ENCODE data around the gene GPR139.

GPR139 gene

DNA sequence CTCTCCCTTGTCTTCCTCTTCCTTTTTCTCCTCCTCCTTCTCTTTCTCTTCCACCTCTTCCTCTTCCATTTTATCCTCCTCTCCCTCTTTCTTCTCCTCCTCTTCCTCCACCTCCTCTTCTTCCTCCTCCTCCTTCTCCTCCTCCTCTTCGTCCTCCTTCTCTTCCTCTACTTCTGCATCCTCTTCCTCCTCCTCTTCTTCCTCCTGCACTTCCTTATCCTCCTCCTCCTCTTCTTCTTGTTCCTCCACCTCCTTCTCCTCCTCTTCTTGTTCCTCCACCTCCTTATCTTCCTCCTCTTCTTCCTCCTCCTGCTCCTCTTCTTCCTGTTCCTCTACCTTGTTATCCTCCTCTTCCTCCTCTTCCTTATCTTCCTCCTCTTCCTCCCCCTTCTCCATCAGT is 28.8 kb upstream of the GPR139 start:
- DNase-seq (ENCODE audit: low read depth in 2 of 2) = no peak
- H3K4me3 ChIP-seq (replicated peaks in 1 of 2; ENCODE audit: low read depth in 2 of 2, low read length in 2 of 2) = no peak overlapping the region
- TF ChIP-seq, protein P1, sequence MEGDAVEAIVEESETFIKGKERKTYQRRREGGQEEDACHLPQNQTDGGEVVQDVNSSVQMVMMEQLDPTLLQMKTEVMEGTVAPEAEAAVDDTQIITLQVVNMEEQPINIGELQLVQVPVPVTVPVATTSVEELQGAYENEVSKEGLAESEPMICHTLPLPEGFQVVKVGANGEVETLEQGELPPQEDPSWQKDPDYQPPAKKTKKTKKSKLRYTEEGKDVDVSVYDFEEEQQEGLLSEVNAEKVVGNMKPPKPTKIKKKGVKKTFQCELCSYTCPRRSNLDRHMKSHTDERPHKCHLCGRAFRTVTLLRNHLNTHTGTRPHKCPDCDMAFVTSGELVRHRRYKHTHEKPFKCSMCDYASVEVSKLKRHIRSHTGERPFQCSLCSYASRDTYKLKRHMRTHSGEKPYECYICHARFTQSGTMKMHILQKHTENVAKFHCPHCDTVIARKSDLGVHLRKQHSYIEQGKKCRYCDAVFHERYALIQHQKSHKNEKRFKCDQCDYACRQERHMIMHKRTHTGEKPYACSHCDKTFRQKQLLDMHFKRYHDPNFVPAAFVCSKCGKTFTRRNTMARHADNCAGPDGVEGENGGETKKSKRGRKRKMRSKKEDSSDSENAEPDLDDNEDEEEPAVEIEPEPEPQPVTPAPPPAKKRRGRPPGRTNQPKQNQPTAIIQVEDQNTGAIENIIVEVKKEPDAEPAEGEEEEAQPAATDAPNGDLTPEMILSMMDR (IDR thresholded peaks at IDR 0.05; ENCODE audit: low read depth, low read length) = no peak

DNA sequence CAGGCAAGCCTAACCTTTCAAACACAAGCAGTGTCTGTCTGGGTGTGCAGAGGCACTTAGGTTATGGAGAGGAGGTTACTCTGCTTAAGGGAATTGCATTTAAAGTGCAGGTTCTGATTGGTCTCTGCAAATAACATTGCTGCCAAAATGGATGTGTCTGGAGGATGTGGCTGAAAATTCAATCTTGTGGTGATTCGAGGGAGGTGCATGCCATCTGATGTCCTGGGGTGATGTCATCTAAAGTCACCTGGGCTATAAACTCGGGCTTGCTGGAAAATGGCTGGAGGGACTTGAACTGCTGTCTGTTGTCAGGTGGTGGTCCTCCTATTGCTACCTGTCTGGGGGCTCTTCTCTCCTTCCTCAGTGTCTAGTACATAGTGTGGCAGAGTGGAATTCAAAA is 28.3 kb upstream of the GPR139 start:
- no peak for DNase-seq (ENCODE audit: low read depth in 2 of 2)
- TF ChIP-seq, protein P1 (IDR thresholded peaks at IDR 0.05; ENCODE audit: low read depth, low read length) = no peak
- H3K4me3 ChIP-seq (replicated peaks in 1 of 2; ENCODE audit: low read depth in 2 of 2, low read length in 2 of 2) = no peak overlapping the region

DNA sequence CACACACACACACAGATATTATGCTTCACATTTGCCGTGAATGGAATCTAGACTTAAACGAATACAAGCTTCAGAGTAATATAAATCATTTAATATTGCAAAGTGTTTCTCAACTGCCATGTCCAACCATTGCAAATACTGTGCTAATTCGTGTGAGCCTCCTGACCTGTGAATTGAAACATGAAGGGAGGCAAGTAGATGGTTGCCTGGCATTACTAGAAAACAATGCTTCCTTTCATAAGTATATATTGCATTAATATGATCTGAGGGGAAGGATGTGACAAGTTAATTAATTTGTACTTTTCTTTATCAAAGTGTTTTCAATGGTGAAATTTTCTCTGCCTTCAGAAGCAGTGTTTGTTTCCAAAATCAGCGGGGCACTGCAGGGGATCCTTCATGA is 25.7 kb upstream of the GPR139 start:
- no peak for DNase-seq (ENCODE audit: low read depth in 2 of 2)
- no peak overlapping the region for H3K4me3 ChIP-seq (replicated peaks in 1 of 2; ENCODE audit: low read depth in 2 of 2, low read length in 2 of 2)
- TF ChIP-seq, protein P1 (IDR thresholded peaks at IDR 0.05; ENCODE audit: low read depth, low read length) = no peak

DNA sequence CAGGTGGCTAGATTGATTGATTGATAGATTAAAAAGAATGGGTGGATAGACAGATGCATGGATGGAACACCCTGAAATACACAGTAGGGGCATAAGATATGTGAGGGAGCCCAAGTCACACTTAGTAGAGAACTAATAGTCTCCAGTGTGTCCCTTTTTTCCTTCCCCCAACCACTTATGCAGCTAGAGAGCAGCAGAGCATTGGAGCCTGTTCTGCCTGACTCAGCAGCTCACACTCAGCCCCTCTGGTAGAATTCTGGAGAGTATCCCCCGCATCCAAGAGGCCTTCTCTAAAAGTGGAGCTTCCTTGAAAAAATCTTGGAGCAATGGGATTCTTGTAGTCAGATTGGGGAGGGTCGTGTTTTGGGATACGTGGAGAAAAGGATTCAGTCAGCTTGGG is 20.5 kb upstream of the GPR139 start:
- no peak for DNase-seq (ENCODE audit: low read depth in 2 of 2)

DNA sequence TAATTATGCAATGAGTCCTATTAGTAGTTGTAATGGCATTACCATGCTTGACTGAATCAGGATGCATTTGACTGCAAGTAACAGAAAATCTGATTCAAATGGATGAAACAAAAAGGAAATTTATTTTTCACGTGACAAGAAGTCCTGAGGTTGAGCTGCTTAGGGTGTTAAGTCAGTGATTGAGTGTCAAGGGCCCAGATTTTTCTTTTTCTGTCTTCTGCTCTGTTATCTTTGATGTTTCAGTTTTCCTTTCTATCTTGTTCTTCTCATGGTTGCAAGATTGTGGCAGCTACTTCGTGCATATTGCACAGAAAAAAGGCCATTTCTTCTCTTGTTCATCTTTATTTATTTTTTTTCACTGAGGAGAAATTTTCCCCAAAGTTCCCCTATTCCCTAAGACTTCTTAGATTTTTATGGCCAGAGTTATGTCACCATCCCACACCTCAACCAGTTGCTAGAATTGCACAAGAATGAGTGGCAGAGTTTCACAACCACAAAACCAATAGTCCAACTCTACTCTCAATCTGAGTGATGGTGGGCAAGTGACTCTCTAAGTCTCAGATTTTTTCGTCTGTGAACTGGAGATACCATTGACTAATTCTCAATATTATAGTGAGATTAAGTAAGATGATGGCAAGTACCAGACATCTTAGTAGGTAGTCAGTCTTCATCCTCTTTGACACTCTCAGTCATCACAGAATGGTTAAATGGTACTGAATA is 15.7 kb upstream of the GPR139 start:
- TF ChIP-seq, protein P1 (IDR thresholded peaks at IDR 0.05; ENCODE audit: low read depth, low read length) = no peak
- no peak for DNase-seq (ENCODE audit: low read depth in 2 of 2)
- no peak overlapping the region for H3K4me3 ChIP-seq (replicated peaks in 1 of 2; ENCODE audit: low read depth in 2 of 2, low read length in 2 of 2)

More for the DNA sequence above, 20.5 kb upstream of the GPR139 start:
- TF ChIP-seq, protein P1 (IDR thresholded peaks at IDR 0.05; ENCODE audit: low read depth, low read length) = no peak
- no peak overlapping the region for H3K4me3 ChIP-seq (replicated peaks in 1 of 2; ENCODE audit: low read depth in 2 of 2, low read length in 2 of 2)

DNA sequence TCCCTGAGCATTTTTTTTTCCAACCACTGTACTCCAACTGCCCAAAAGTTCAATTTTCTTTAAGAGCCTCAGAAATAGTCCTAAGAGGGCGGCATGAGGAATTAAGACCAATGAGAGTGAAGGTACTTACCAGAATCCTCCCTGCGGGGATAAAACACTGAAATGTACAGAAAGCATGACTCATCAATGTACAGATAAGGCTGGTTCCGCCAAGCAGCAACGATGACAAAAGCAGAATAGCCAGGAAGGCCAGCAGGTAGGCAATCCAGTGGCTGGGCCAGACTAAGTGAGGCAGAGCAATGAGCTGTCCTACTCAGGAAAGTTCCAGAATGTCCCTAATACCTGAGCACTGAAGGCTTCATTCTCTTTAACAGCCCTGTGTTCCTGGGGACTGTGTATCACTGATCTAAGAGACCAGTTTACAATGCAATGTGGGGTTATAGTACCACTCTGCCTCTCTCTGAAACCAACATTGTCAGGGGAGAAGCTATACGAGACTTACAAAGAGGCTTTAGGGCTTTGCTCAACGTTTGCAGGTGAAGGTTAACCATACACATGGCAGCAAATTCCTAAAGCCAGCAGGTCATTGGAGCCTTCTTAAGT is 11.0 kb upstream of the GPR139 start:
- TF ChIP-seq, protein P1 (IDR thresholded peaks at IDR 0.05; ENCODE audit: low read depth, low read length) = no peak
- DNase-seq (ENCODE audit: low read depth in 2 of 2) = no peak

More for the DNA sequence above, 11.0 kb upstream of the GPR139 start:
- no peak overlapping the region for H3K4me3 ChIP-seq (replicated peaks in 1 of 2; ENCODE audit: low read depth in 2 of 2, low read length in 2 of 2)

Measured in cardiac fibroblast (primary cell).